GM12801 (cell line): ENCODE data around the gene TNRC18.

ENCODE experiments used
- CTCF ChIP-seq: IDR thresholded peaks from one replicate; pipeline ENCODE4 v1.5.1; 2011; ENCODE audit warnings: control low read depth; ENCODE audit not compliant: insufficient read length; ENCODE audit errors: extremely low read depth

The TNRC18 gene

GRCh38 chr7:5437987-5438386 lies 14.4 kb upstream of the TNRC18 start:
- TF ChIP-seq CTCF: no peak

GRCh38 chr7:5437348-5437892 lies 13.8 kb upstream of the TNRC18 start:
- no peak for TF ChIP-seq CTCF

- TF ChIP-seq CTCF: no peak
These were observed 12.5 kb upstream of the TNRC18 start for GRCh38 chr7:5436003-5436678.

GRCh38 chr7:5435291-5436002 lies 11.8 kb upstream of the TNRC18 start:
- no peak for TF ChIP-seq CTCF

- no peak for TF ChIP-seq CTCF
These were observed 9.5 kb upstream of the TNRC18 start for GRCh38 chr7:5433181-5433580.

GRCh38 chr7:5432691-5433090 lies 9.1 kb upstream of the TNRC18 start:
- no peak for TF ChIP-seq CTCF

- no peak for TF ChIP-seq CTCF
These were observed 8.0 kb upstream of the TNRC18 start for GRCh38 chr7:5431560-5432015.
